HepG2 (cell line): ENCODE measurements around the gene FAM20C. TPM values are rescaled to one million over a fixed set of nuclear protein-coding genes. Genes with fewer than 3 reads are reported as not detected.

Experiments used
- AGO1 ChIP-seq: fragments of 200-400 bp; formaldehyde crosslinking; IDR thresholded peaks from 2 replicates; pipeline ENCODE4 v1.6.1; 2017; ENCODE audit warnings: mild to moderate bottlenecking, low read depth, low read length, moderate library complexity; ENCODE audit not compliant: poor library complexity, severe bottlenecking
- DR1 ChIP-seq: sonication (generic); formaldehyde crosslinking; IDR thresholded peaks from 2 replicates; pipeline ENCODE4 v1.8.0; 2021; ENCODE audit warnings: mild to moderate bottlenecking, missing genetic modification reagents, inconsistent platforms
- ELF3 ChIP-seq: IDR thresholded peaks from 2 replicates; pipeline ENCODE4 v1.6.1; 2016; ENCODE audit warnings: missing genetic modification reagents, missing compliant biosample characterization
- ETV6 ChIP-seq: sonication (generic); formaldehyde crosslinking; conservative IDR thresholded peaks from 2 replicates; pipeline ENCODE4 v1.4.0; 2020; ENCODE audit warnings: missing genetic modification reagents
- FOXA3 ChIP-seq: IDR thresholded peaks from 2 replicates; pipeline ENCODE4 v1.6.1; 2016; ENCODE audit warnings: missing genetic modification reagents, missing compliant biosample characterization
- HDAC2 ChIP-seq: sonication (generic); formaldehyde crosslinking; IDR thresholded peaks from 2 replicates; pipeline ENCODE4 v1.4.0; 2020; ENCODE audit warnings: missing genetic modification reagents
- HMG20B ChIP-seq: conservative IDR thresholded peaks from 2 replicates; pipeline ENCODE4 v1.6.1; 2016; ENCODE audit warnings: missing genetic modification reagents, missing compliant biosample characterization
- HNRNPL ChIP-seq: fragments of 200-400 bp; formaldehyde crosslinking; IDR thresholded peaks from 2 replicates; pipeline ENCODE4 v1.6.1; 2017; ENCODE audit warnings: mild to moderate bottlenecking, low read depth, low read length
- IRF2 ChIP-seq: IDR thresholded peaks from 2 replicates; pipeline ENCODE4 v1.6.1; 2018; ENCODE audit warnings: missing genetic modification reagents, missing compliant biosample characterization
- KDM5B ChIP-seq: sonication (generic); formaldehyde crosslinking; IDR thresholded peaks from 2 replicates; pipeline ENCODE4 v1.4.0; 2020; ENCODE audit warnings: missing genetic modification reagents, mild to moderate bottlenecking, borderline replicate concordance
- MIER3 ChIP-seq: IDR thresholded peaks from 2 replicates; pipeline ENCODE4 v1.6.1; 2016; ENCODE audit warnings: missing compliant biosample characterization, borderline replicate concordance
- NCOA2 ChIP-seq: sonication (generic); formaldehyde crosslinking; IDR thresholded peaks from 2 replicates; pipeline ENCODE4 v1.8.0; 2022; ENCODE audit warnings: inconsistent platforms
- NPAS2 ChIP-seq: sonication (generic); formaldehyde crosslinking; IDR thresholded peaks from 2 replicates; pipeline ENCODE4 v1.8.0; 2022; ENCODE audit warnings: mild to moderate bottlenecking, missing genetic modification reagents, borderline replicate concordance
- NR2F6 ChIP-seq, 2 experiments: IDR thresholded peaks; 2 replicates each; pipeline ENCODE4 v1.6.1; 2016; ENCODE audit warnings: antibody characterized with exemption in 1 of 2, mild to moderate bottlenecking in 1 of 2
- NRL ChIP-seq: sonication (generic); formaldehyde crosslinking; IDR thresholded peaks from 2 replicates; pipeline ENCODE4 v1.5.0; 2020; ENCODE audit warnings: missing genetic modification reagents, mild to moderate bottlenecking, moderate library complexity, borderline replicate concordance
- PRPF4 ChIP-seq: fragments of 200-400 bp; formaldehyde crosslinking; IDR thresholded peaks from 2 replicates; pipeline ENCODE4 v1.6.1; 2016; ENCODE audit warnings: low read length, low read depth; ENCODE audit not compliant: poor library complexity, severe bottlenecking
- RELA ChIP-seq: sonication (generic); formaldehyde crosslinking; IDR thresholded peaks from 2 replicates; pipeline ENCODE4 v1.4.0; 2020; ENCODE audit warnings: missing genetic modification reagents
- TAF1 ChIP-seq: sonication (generic); formaldehyde crosslinking; IDR thresholded peaks from 2 replicates; pipeline ENCODE4 v1.4.0; 2020; ENCODE audit warnings: missing genetic modification reagents
- TOPORS ChIP-seq: sonication (generic); formaldehyde crosslinking; IDR thresholded peaks from 2 replicates; pipeline ENCODE4 v1.8.0; 2023; ENCODE audit warnings: mild to moderate bottlenecking, missing genetic modification reagents
- YEATS2 ChIP-seq: sonication (generic); formaldehyde crosslinking; IDR thresholded peaks from 2 replicates; pipeline ENCODE4 v1.4.0; 2020; ENCODE audit warnings: missing genetic modification reagents, borderline replicate concordance
- ZNF124 ChIP-seq: sonication (generic); formaldehyde crosslinking; IDR thresholded peaks from 2 replicates; pipeline ENCODE4 v1.4.0; 2020; ENCODE audit warnings: missing genetic modification reagents
- ZNF253 ChIP-seq: sonication (generic); formaldehyde crosslinking; IDR thresholded peaks from 2 replicates; pipeline ENCODE4 v1.8.0; 2022; ENCODE audit warnings: mild to moderate bottlenecking, missing genetic modification reagents, borderline replicate concordance
- ZNF292 ChIP-seq: sonication (generic); formaldehyde crosslinking; IDR thresholded peaks from 2 replicates; pipeline ENCODE4 v1.8.1; 2022; ENCODE audit warnings: mild to moderate bottlenecking, low read depth, missing genetic modification reagents, borderline replicate concordance
- ZNF382 ChIP-seq: sonication (generic); formaldehyde crosslinking; IDR thresholded peaks from 2 replicates; pipeline ENCODE4 v1.5.0; 2020; ENCODE audit warnings: missing genetic modification reagents, mild to moderate bottlenecking, borderline replicate concordance
- ZNF432 ChIP-seq: sonication (generic); formaldehyde crosslinking; IDR thresholded peaks from 2 replicates; pipeline ENCODE4 v1.5.0; 2020; ENCODE audit warnings: missing genetic modification reagents, mild to moderate bottlenecking, borderline replicate concordance
- ZNF644 ChIP-seq: IDR thresholded peaks from 2 replicates; pipeline ENCODE4 v1.6.1; 2016; ENCODE audit warnings: low read depth
- polyA plus RNA-seq, 8 experiments: library from polyadenylated mRNA; depleted of rRNA in 3 of 8; stranded (reverse) in 7 of 8; unstranded in 1 of 8; fragments of >200 nt; fragmentation: Illumina TruSeq in 4 of 8; extraction: Trizol in 4 of 8; gene quantifications; 2 replicates each; pipeline versions ENCODE4 v1.2.1 to v1.2.3, GENCODE V29; 2011 to 2016; ENCODE audit warnings: low read depth in 4 of 8, missing spikeins in 1 of 8, mixed read lengths in 1 of 8; ENCODE audit not compliant: insufficient read depth in 1 of 8
- total RNA-seq, 5 experiments: library from RNA; depleted of rRNA; stranded (reverse); fragments of >200 nt; fragmentation: Illumina TruSeq; extraction: Trizol; gene quantifications; 2 replicates each; pipeline ENCODE4 v1.2.3, GENCODE V29; 2016; ENCODE audit warnings: low read depth in 1 of 5
- TF ChIP-seq, protein P1 (sequence below): sonication (generic); formaldehyde crosslinking; IDR thresholded peaks from 2 replicates; pipeline ENCODE4 v1.5.0; 2020; ENCODE audit warnings: mild to moderate bottlenecking, missing genetic modification reagents
- TF ChIP-seq, protein P2 (sequence below): sonication (generic); formaldehyde crosslinking; IDR thresholded peaks from 2 replicates; pipeline ENCODE4 v1.4.0; 2020; ENCODE audit warnings: low read depth, mild to moderate bottlenecking, missing genetic modification reagents

Gene FAM20C
- total and polyA plus RNA-seq, 2 of the 13 experiments (the other 11 are each of a cell fraction or from before 2014, with no cell fraction given) = 11.9 to 19.9 TPM

DNA sequence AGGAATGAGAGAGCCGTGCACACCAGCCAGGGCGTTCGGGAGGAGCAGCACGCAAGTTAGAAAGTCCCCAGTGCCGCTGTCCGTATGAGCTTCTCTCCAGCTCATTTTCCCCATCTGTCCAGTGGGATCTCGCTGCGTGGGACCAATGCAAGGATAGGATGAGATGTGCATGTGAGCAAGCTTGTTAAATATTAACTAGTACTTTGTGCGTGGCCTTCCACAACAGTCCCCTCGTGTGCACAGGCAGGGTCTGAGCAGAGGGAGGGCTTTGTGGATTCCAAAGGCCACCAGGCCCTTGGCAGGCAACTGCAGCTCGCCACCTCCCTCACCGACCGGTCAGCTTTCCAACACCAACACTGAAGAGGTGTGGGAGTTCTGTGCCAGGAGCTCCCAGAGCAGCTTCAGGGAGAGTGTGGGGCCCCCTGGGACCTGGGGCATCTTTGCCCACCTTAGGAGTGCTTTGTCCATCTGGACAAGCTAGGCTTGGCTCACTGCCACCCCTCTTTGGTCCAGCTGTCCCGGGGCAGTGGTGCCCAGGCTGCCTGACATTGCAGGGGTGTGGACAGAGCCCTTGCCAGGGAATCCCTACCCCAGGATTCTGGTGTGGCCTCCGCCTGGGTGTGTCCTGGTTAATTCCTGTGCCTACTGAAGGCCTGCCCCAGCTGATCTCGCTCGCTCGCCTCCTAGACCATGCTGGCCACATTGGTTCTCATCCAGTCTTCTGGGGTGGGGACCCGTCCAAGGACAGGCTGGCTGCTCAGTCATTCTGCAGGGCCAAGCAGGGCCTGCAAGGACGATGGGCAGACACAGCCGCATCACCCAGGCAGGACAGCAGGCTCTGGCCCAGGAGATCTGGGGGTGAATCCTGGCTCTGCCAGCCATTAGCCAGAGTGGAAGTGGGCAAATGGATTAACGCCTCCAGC is 5.3 kb downstream of the FAM20C start (continued):
- TF ChIP-seq NR2F6 (IDR thresholded peaks at IDR 0.05) (no peak), NR2F6 (CRISPR knock-in tag; IDR thresholded peaks at IDR 0.05) (peak; percentile 44; the same call in 1 of the 2 replicates), IRF2 (CRISPR knock-in tag) (0 out of 2 replicates have a peak, but pooled peaks have one; percentile 18), ZNF382 (CRISPR knock-in tag) (no peak), MIER3 (peak; percentile 31; the same call in 1 of the 2 replicates), KDM5B (peak; percentile 5; the same call in 1 of the 2 replicates), ZNF124 (CRISPR knock-in tag) (0 out of 2 replicates have a peak, but pooled peaks have one; percentile 46), FOXA3 (CRISPR knock-in tag) (no peak), ZNF432 (no peak), TAF1 (CRISPR knock-in tag) (peak; percentile 36; the same call in 1 of the 2 replicates), DR1 (CRISPR knock-in tag) (no peak), YEATS2 (CRISPR knock-in tag) (0 out of 2 replicates have a peak, but pooled peaks have one; percentile 26), NRL (CRISPR knock-in tag) (peak; percentile 76), HMG20B (CRISPR knock-in tag) (no peak), NCOA2 (CRISPR knock-in tag) (peak; percentile 28; the same call in 1 of the 2 replicates), PRPF4 (no peak), NPAS2 (CRISPR knock-in tag) (no peak), HDAC2 (CRISPR knock-in tag) (peak; percentile 76), ZNF644 (CRISPR knock-in tag) (peak; percentile 60; the same call in 1 of the 2 replicates), TOPORS (CRISPR knock-in tag) (no peak; the same call in 1 of the 2 replicates), AGO1 (no peak), ETV6 (no peak), ELF3 (CRISPR knock-in tag) (no peak), HNRNPL (peak; percentile 85; the same call in 1 of the 2 replicates), ZNF292 (CRISPR knock-in tag) (no peak; the same call in 1 of the 2 replicates), ZNF253 (CRISPR knock-in tag) (0 out of 2 replicates have a peak, but pooled peaks have one; percentile 15), RELA (CRISPR knock-in tag) (no peak)
- TF ChIP-seq, protein P1, sequence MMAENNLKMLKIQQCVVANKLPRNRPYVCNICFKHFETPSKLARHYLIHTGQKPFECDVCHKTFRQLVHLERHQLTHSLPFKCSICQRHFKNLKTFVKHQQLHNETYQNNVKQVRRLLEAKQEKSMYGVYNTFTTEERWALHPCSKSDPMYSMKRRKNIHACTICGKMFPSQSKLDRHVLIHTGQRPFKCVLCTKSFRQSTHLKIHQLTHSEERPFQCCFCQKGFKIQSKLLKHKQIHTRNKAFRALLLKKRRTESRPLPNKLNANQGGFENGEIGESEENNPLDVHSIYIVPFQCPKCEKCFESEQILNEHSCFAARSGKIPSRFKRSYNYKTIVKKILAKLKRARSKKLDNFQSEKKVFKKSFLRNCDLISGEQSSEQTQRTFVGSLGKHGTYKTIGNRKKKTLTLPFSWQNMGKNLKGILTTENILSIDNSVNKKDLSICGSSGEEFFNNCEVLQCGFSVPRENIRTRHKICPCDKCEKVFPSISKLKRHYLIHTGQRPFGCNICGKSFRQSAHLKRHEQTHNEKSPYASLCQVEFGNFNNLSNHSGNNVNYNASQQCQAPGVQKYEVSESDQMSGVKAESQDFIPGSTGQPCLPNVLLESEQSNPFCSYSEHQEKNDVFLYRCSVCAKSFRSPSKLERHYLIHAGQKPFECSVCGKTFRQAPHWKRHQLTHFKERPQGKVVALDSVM (CRISPR knock-in tag) = no peak
- TF ChIP-seq, protein P2, sequence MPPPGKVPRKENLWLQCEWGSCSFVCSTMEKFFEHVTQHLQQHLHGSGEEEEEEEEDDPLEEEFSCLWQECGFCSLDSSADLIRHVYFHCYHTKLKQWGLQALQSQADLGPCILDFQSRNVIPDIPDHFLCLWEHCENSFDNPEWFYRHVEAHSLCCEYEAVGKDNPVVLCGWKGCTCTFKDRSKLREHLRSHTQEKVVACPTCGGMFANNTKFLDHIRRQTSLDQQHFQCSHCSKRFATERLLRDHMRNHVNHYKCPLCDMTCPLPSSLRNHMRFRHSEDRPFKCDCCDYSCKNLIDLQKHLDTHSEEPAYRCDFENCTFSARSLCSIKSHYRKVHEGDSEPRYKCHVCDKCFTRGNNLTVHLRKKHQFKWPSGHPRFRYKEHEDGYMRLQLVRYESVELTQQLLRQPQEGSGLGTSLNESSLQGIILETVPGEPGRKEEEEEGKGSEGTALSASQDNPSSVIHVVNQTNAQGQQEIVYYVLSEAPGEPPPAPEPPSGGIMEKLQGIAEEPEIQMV (CRISPR knock-in tag) = no peak
